Astrocyte of the spinal cord (primary cell): ENCODE measurements around the gene ASAP2.
A peak's percentile ranks its signal among the peaks of the same experiment; 100 is the strongest.

ENCODE experiments used
- DNase-seq: peaks from one replicate; pipeline ENCODE4 v3.0.0; 2011; ENCODE audit warnings: low read depth, low spot score
- H3K4me3 ChIP-seq: 2 replicates; pipeline ENCODE4 v1.5.1; 2011; ENCODE audit warnings: low read depth, mild to moderate bottlenecking, low read length, moderate library complexity
- in situ Hi-C: cut with HindIII; loops from 2 replicates; pipeline ENCODE4 v1.10.0; 2017; ENCODE audit warnings: low sequenced_read_pairs
- TF ChIP-seq, protein P1 (sequence below): IDR thresholded peaks from 2 replicates; pipeline ENCODE4 v1.5.1; 2012; ENCODE audit warnings: low read depth, mild to moderate bottlenecking, low read length, inconsistent platforms

The ASAP2 gene

GRCh38 chr2:9318461-9319337, 112.1 kb downstream of the ASAP2 start:
- in situ Hi-C loops: no loop called here
- TF ChIP-seq, protein P1, sequence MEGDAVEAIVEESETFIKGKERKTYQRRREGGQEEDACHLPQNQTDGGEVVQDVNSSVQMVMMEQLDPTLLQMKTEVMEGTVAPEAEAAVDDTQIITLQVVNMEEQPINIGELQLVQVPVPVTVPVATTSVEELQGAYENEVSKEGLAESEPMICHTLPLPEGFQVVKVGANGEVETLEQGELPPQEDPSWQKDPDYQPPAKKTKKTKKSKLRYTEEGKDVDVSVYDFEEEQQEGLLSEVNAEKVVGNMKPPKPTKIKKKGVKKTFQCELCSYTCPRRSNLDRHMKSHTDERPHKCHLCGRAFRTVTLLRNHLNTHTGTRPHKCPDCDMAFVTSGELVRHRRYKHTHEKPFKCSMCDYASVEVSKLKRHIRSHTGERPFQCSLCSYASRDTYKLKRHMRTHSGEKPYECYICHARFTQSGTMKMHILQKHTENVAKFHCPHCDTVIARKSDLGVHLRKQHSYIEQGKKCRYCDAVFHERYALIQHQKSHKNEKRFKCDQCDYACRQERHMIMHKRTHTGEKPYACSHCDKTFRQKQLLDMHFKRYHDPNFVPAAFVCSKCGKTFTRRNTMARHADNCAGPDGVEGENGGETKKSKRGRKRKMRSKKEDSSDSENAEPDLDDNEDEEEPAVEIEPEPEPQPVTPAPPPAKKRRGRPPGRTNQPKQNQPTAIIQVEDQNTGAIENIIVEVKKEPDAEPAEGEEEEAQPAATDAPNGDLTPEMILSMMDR: no peak
- no peak for DNase-seq
- no peak overlapping the region for H3K4me3 ChIP-seq

GRCh38 chr2:9319338-9319715, 112.7 kb downstream of the ASAP2 start:
- in situ Hi-C loops: no loop called here
- TF ChIP-seq, protein P1: no peak
- no peak overlapping the region for H3K4me3 ChIP-seq
- no peak for DNase-seq

GRCh38 chr2:9322576-9322975, 116.0 kb downstream of the ASAP2 start:
- DNase-seq: no peak
- TF ChIP-seq, protein P1: no peak
- H3K4me3 ChIP-seq: no peak overlapping the region
- in situ Hi-C loops: no loop called here

- in situ Hi-C loops: no loop called here
- DNase-seq: no peak
- TF ChIP-seq, protein P1: no peak
- H3K4me3 ChIP-seq: no peak overlapping the region
Measured at GRCh38 chr2:9325428-9325827, 118.8 kb downstream of the ASAP2 start.

DNA sequence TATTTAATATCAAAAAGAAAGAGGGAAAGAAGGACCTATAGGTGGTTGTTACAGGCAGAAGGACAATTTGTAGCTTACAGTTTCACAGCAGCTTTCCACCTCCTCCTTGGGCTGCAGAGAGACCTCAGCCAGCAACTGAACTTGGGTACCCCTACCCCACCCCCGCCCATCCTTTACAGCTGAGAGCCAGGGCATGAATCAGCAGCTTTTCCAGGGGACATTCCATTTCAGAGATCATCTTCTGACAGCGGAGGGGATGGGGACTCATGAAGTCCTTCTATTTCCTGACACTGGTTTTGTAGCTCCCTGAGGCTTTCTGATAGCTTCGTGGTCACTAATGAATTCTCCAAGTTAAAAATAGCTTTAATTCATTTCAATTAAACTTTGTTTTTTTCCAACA, 120.4 kb downstream of the ASAP2 start:
- H3K4me3 ChIP-seq: no peak overlapping the region
- in situ Hi-C loops: no loop called here
- DNase-seq: peak; percentile 37
- TF ChIP-seq, protein P1: no peak

DNA sequence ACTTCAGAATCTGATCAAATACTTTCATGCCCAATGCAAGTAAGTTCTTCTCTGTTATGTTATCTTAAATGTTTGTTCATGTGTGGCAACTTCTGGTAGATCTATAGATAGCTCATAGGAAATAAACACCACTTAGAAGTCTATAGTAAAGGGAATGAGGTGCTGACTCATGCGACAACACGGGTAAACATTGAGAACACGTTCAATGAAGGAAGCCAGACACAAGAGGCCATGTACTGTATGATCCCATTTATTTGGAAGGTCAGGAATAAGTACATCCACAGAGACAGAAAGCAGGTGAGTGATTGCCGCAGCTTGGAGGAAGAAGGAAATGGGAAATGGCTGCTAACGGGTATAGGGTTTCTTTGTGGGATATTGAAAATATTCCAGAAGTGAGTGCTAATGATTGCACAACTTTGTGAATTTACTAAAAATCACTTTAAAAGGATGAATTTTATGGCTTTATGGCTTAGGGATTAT, 121.3 kb downstream of the ASAP2 start:
- H3K4me3 ChIP-seq: no peak overlapping the region
- no peak for DNase-seq
- in situ Hi-C loops: no loop called here
- TF ChIP-seq, protein P1: no peak
